ENCODE data around the gene HELZ. TPM values are rescaled to one million over a fixed set of nuclear protein-coding genes. Genes with fewer than 3 reads are reported as not detected.

The HELZ gene
- total RNA-seq, 1 experiment from 2014 or later: 49.8 TPM

DNA sequence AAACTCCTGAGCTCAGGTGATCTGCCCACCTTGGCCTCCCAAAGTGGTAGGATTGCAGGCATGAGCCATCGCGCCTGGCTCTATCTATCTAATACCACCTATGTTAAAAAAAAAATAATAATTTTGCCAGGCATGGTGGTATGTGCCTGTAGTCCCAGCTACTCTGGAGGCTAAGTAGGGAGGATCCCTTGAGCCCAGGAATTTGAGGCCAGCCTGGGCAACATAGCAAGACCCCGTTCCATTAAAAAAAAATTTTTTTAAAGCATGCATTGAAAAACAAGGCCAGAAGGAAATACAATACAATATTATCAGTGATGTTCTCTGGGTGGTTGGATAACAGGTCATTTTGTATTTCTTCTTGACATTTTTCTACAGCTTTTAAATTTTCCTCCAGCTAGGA, 45.2 kb upstream of the HELZ start:
- Histone ChIP-seq H2BK5ac (ENCODE audit: insufficient read length, low read length) (no peak overlapping the region), H4K8ac (replicated peaks; ENCODE audit: insufficient read length, low read depth, low read length) (no peak overlapping the region), H2AK5ac (ENCODE audit: insufficient read length, low read length) (no peak overlapping the region), H3K23me2 (ENCODE audit: insufficient read length, low read depth, low read length, poor library complexity, severe bottlenecking) (no peaks in the 10 kb centered on the region), H3T11ph (ENCODE audit: low read length) (no peak overlapping the region), H3K27ac (ENCODE audit: insufficient read length, low read depth, low read length) (no peak overlapping the region), H3K4me1 (ENCODE audit: insufficient read depth, low read length) (no peaks in the 10 kb centered on the region; the same call in 1 of the 2 replicates), H3K4ac (ENCODE audit: low read depth, low read length) (no peak overlapping the region), H3K9ac (ENCODE audit: extremely low read depth, insufficient read length, low read length) (no peak overlapping the region), H2BK12ac (ENCODE audit: insufficient read length, low read depth, low read length) (no peak overlapping the region), H3K79me2 (ENCODE audit: insufficient read depth, low read length) (no peaks in the 10 kb centered on the region), H3K4me2 (ENCODE audit: insufficient read depth, insufficient read length, low read length) (no peak overlapping the region), H3K56ac (ENCODE audit: insufficient read length, low read depth, low read length) (no peak overlapping the region), H4K5ac (ENCODE audit: insufficient read length, low read depth, low read length) (no peak overlapping the region), H3K23ac (ENCODE audit: insufficient read length, low read depth, low read length) (no peak overlapping the region), H3K9me3 (ENCODE audit: control insufficient read depth, low read depth, low read length) (no peaks in the 10 kb centered on the region), H2AFZ (ENCODE audit: low read length) (no peak overlapping the region), H4K91ac (ENCODE audit: insufficient read length, low read depth, low read length) (no peak overlapping the region), H3K18ac (ENCODE audit: insufficient read length, low read depth, low read length) (no peak overlapping the region), H4K20me1 (ENCODE audit: control insufficient read depth, insufficient read depth, insufficient read length) (no peaks in the 10 kb centered on the region), H2BK120ac (ENCODE audit: low read depth, low read length, poor library complexity, severe bottlenecking) (no peak overlapping the region), H3K27me3 (ENCODE audit: insufficient read depth, low read length) (no peaks in the 10 kb centered on the region), H2BK15ac (ENCODE audit: low read depth, low read length) (no peak overlapping the region), H2BK20ac (ENCODE audit: low read depth, low read length, poor library complexity, severe bottlenecking) (no peak overlapping the region), H3K79me1 (ENCODE audit: insufficient read depth, low read depth, low read length, poor library complexity, severe bottlenecking) (no peaks in the 10 kb centered on the region), H3K14ac (ENCODE audit: insufficient read depth, low read length) (no peak overlapping the region)
- peaks cover 12 to 14% of the 10 kb centered on the region in 2 experiments for H3K4me1 Mint-ChIP-seq
- H3K4me3 Mint-ChIP-seq: no peak overlapping the region
- no peaks in the 10 kb centered on the region; a peak in 1 of 5 replicates for H3K9me3 Mint-ChIP-seq
- H3K27me3 Mint-ChIP-seq (ENCODE audit: low read depth): peaks cover 2% of the 10 kb centered on the region; the same call in 1 of the 2 replicates
- no peak overlapping the region for H3K27ac Mint-ChIP-seq
- DNase-seq: no peak
- TF ChIP-seq, protein P1, sequence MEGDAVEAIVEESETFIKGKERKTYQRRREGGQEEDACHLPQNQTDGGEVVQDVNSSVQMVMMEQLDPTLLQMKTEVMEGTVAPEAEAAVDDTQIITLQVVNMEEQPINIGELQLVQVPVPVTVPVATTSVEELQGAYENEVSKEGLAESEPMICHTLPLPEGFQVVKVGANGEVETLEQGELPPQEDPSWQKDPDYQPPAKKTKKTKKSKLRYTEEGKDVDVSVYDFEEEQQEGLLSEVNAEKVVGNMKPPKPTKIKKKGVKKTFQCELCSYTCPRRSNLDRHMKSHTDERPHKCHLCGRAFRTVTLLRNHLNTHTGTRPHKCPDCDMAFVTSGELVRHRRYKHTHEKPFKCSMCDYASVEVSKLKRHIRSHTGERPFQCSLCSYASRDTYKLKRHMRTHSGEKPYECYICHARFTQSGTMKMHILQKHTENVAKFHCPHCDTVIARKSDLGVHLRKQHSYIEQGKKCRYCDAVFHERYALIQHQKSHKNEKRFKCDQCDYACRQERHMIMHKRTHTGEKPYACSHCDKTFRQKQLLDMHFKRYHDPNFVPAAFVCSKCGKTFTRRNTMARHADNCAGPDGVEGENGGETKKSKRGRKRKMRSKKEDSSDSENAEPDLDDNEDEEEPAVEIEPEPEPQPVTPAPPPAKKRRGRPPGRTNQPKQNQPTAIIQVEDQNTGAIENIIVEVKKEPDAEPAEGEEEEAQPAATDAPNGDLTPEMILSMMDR (conservative IDR thresholded peaks at IDR 0.05): no peak
- H3K36me3 Mint-ChIP-seq (ENCODE audit: insufficient read depth in 1 of 3, low read depth in 3 of 3): no peaks in the 10 kb centered on the region
- no CpG with 5 or more reads among the region's 3 CpGs for WGBS (ENCODE audit: extremely low coverage, insufficient read length, low lambda C conversion rate)

Data from H9 (cell line).